ENCODE results near the gene MRPS30.
"Not testable (repeated sequence)": the region's sequence is repeated elsewhere in the genome, so short reads cannot be mapped to it uniquely, and the experiment has no call there.

MRPS30 gene

GRCh38 chr5:44801992-44802391, 6.8 kb upstream of the MRPS30 start:
- H3K4me1 Mint-ChIP-seq: no peaks in the 10 kb centered on the region
- ATAC-seq (no peak), DNase-seq (ENCODE audit: low spot score in 2 of 2) (no peak)
- no peaks in the 10 kb centered on the region for H3K36me3 Mint-ChIP-seq
- no peaks in the 10 kb centered on the region for H3K9me3 Mint-ChIP-seq
- H3K4me3 Mint-ChIP-seq: no peak overlapping the region
- no peak overlapping the region for H3K27ac Mint-ChIP-seq

GRCh38 chr5:44806608-44807007, 2.1 kb upstream of the MRPS30 start:
- Mint-ChIP-seq H3K27ac (no peak overlapping the region), H3K4me1 (peaks cover 8% of the 10 kb centered on the region), H3K36me3 (peaks cover 20% of the 10 kb centered on the region), H3K9me3 (no peaks in the 10 kb centered on the region), H3K4me3 (no peak overlapping the region)
- DNase-seq (ENCODE audit: low spot score in 2 of 2): no peak
- no peak for ATAC-seq

GRCh38 chr5:44807269-44807668, 1.5 kb upstream of the MRPS30 start:
- Mint-ChIP-seq H3K4me1 (peaks cover 8% of the 10 kb centered on the region), H3K36me3 (peaks cover 27% of the 10 kb centered on the region), H3K4me3 (no peak overlapping the region), H3K27ac (no peak overlapping the region), H3K9me3 (no peaks in the 10 kb centered on the region)
- ATAC-seq (no peak), DNase-seq (ENCODE audit: low spot score in 2 of 2) (no peak)

GRCh38 chr5:44809215-44809955, 638 bp downstream of the MRPS30 start:
- peaks cover 48% of the 10 kb centered on the region for H3K36me3 Mint-ChIP-seq
- peaks cover 16% of the 10 kb centered on the region for H3K4me1 Mint-ChIP-seq
- H3K4me3 Mint-ChIP-seq: peak overlapping the region; percentile 91
- DNase-seq (ENCODE audit: low spot score in 2 of 2) (peak; percentile 31 to 72), ATAC-seq (peak; percentile 68)
- H3K9me3 Mint-ChIP-seq: no peaks in the 10 kb centered on the region
- H3K27ac Mint-ChIP-seq: peak overlapping the region; percentile 96

GRCh38 chr5:44809956-44810420, 1.2 kb downstream of the MRPS30 start:
- ATAC-seq: no peak
- Mint-ChIP-seq H3K4me3 (peak overlapping the region; percentile 91), H3K27ac (peak overlapping the region; percentile 96), H3K36me3 (peaks cover 54% of the 10 kb centered on the region), H3K9me3 (no peaks in the 10 kb centered on the region), H3K4me1 (peaks cover 16% of the 10 kb centered on the region)
- DNase-seq (ENCODE audit: low spot score in 2 of 2): no peak

- H3K9me3 Mint-ChIP-seq: no peaks in the 10 kb centered on the region
- peaks cover 95% of the 10 kb centered on the region for H3K36me3 Mint-ChIP-seq
- no peak for ATAC-seq
- no peak for DNase-seq (ENCODE audit: low spot score in 2 of 2)
- no peak overlapping the region for H3K4me3 Mint-ChIP-seq
- H3K4me1 Mint-ChIP-seq: peaks cover 16% of the 10 kb centered on the region
- peak overlapping the region; percentile 10 for H3K27ac Mint-ChIP-seq
Measured at GRCh38 chr5:44814761-44815160, 6.0 kb downstream of the MRPS30 start.

GRCh38 chr5:44821164-44821563, 12.4 kb downstream of the MRPS30 start:
- no peaks in the 10 kb centered on the region for H3K9me3 Mint-ChIP-seq
- DNase-seq (ENCODE audit: low spot score in 2 of 2) (no peak), ATAC-seq (no peak)
- H3K4me1 Mint-ChIP-seq: peaks cover 6% of the 10 kb centered on the region
- no peak overlapping the region for H3K4me3 Mint-ChIP-seq
- H3K36me3 Mint-ChIP-seq: peaks cover 62% of the 10 kb centered on the region
- H3K27ac Mint-ChIP-seq: peak overlapping the region; percentile 20

- not testable (repeated sequence) for DNase-seq (ENCODE audit: low spot score in 2 of 2); H3K27ac Mint-ChIP-seq; H3K9me3 Mint-ChIP-seq; H3K4me3 Mint-ChIP-seq; ATAC-seq
- peaks cover 37% of the 10 kb centered on the region for H3K36me3 Mint-ChIP-seq
- peaks cover 25% of the 10 kb centered on the region for H3K4me1 Mint-ChIP-seq
Measured at GRCh38 chr5:44824662-44825061, 15.9 kb downstream of the MRPS30 start.

- H3K4me3 Mint-ChIP-seq: no peak overlapping the region
- no peak overlapping the region for H3K27ac Mint-ChIP-seq
- DNase-seq (ENCODE audit: low spot score in 2 of 2): no peak
- no peak for ATAC-seq
- H3K9me3 Mint-ChIP-seq: no peaks in the 10 kb centered on the region
- peaks cover 19% of the 10 kb centered on the region for H3K4me1 Mint-ChIP-seq
- H3K36me3 Mint-ChIP-seq: peaks cover 20% of the 10 kb centered on the region
Measured at GRCh38 chr5:44827681-44828080, 18.9 kb downstream of the MRPS30 start.

- ATAC-seq (no peak), DNase-seq (ENCODE audit: low spot score in 2 of 2) (no peak)
- no peak overlapping the region for H3K27ac Mint-ChIP-seq
- H3K36me3 Mint-ChIP-seq: peaks cover 18% of the 10 kb centered on the region
- H3K9me3 Mint-ChIP-seq: no peaks in the 10 kb centered on the region
- peaks cover 19% of the 10 kb centered on the region for H3K4me1 Mint-ChIP-seq
- H3K4me3 Mint-ChIP-seq: no peak overlapping the region
Measured at GRCh38 chr5:44828719-44829118, 20.0 kb downstream of the MRPS30 start.

GRCh38 chr5:44830951-44831350, 22.2 kb downstream of the MRPS30 start:
- Mint-ChIP-seq H3K4me3 (no peak overlapping the region), H3K4me1 (peaks cover 19% of the 10 kb centered on the region)
- ATAC-seq: no peak

GRCh38 chr5:44833249-44833648, 24.5 kb downstream of the MRPS30 start:
- DNase-seq (ENCODE audit: low spot score in 2 of 2): no peak
- Mint-ChIP-seq H3K36me3 (no peaks in the 10 kb centered on the region), H3K9me3 (peaks cover 1% of the 10 kb centered on the region), H3K27ac (no peak overlapping the region), H3K4me3 (no peak overlapping the region), H3K4me1 (no peaks in the 10 kb centered on the region)
- no peak for ATAC-seq

More at GRCh38 chr5:44830951-44831350, 22.2 kb downstream of the MRPS30 start:
- Mint-ChIP-seq H3K36me3 (peaks cover 11% of the 10 kb centered on the region), H3K9me3 (no peaks in the 10 kb centered on the region), H3K27ac (no peak overlapping the region)
- no peak for DNase-seq (ENCODE audit: low spot score in 2 of 2)

- Mint-ChIP-seq H3K9me3 (peaks cover 7% of the 10 kb centered on the region), H3K4me1 (no peaks in the 10 kb centered on the region), H3K27ac (no peak overlapping the region), H3K4me3 (no peak overlapping the region), H3K36me3 (no peaks in the 10 kb centered on the region)
- ATAC-seq (peak; percentile 13), DNase-seq (ENCODE audit: low spot score in 2 of 2) (no peak)
Measured at GRCh38 chr5:44835693-44836092, 26.9 kb downstream of the MRPS30 start.

GRCh38 chr5:44839018-44839681, 30.4 kb downstream of the MRPS30 start:
- ATAC-seq (no peak), DNase-seq (ENCODE audit: low spot score in 2 of 2) (no peak)
- Mint-ChIP-seq H3K9me3 (peaks cover 7% of the 10 kb centered on the region), H3K36me3 (no peaks in the 10 kb centered on the region), H3K4me1 (no peaks in the 10 kb centered on the region), H3K27ac (no peak overlapping the region), H3K4me3 (no peak overlapping the region)

GRCh38 chr5:44842496-44843282, 33.9 kb downstream of the MRPS30 start:
- Mint-ChIP-seq H3K4me3 (no peak overlapping the region), H3K36me3 (no peaks in the 10 kb centered on the region), H3K4me1 (no peaks in the 10 kb centered on the region), H3K9me3 (peaks cover 7% of the 10 kb centered on the region), H3K27ac (no peak overlapping the region)
- ATAC-seq (no peak), DNase-seq (ENCODE audit: low spot score in 2 of 2) (no peak)
